CD14-positive monocyte (primary cell): ENCODE measurements around the gene EXOC3L1. TPM values are rescaled to one million over a fixed set of nuclear protein-coding genes. Genes with fewer than 3 reads are reported as not detected.

Source experiments
- DNase-seq, 3 donors: peaks; one replicate each; pipeline ENCODE4 v3.0.0-alpha.2; 2011 to 2022
- H2AFZ ChIP-seq: 2 replicates; pipeline ENCODE4 v1.6.0; 2012; ENCODE audit warnings: mild to moderate bottlenecking, low read depth, low read length, inconsistent platforms; ENCODE audit not compliant: insufficient read depth, poor library complexity, severe bottlenecking
- H3K27ac ChIP-seq, 2 donors: 1 replicate in 1 of 2; 2 replicates in 1 of 2; pipeline ENCODE4 v1.5.1; 2012 to 2013; ENCODE audit warnings: low read length in 2 of 2, control low read depth in 1 of 2, inconsistent platforms in 1 of 2, low read depth in 1 of 2, mild to moderate bottlenecking in 1 of 2
- H3K27me3 ChIP-seq, 2 donors: one replicate each; pipeline versions ENCODE4 v1.6.0 to v1.6.1; 2011 to 2013; ENCODE audit warnings: low read length in 2 of 2; ENCODE audit not compliant: control insufficient read depth in 2 of 2, insufficient read depth in 2 of 2
- H3K36me3 ChIP-seq, 2 donors: replicated peaks in 1 of 2; 1 replicate in 1 of 2; 2 replicates in 1 of 2; pipeline versions ENCODE4 v1.5.1 to v1.6.1; 2012 to 2013; ENCODE audit warnings: low read length in 2 of 2, control low read depth in 1 of 2, inconsistent platforms in 1 of 2, mild to moderate bottlenecking in 1 of 2; ENCODE audit not compliant: insufficient read depth in 2 of 2, control insufficient read depth in 1 of 2
- H3K4me1 ChIP-seq, 2 donors: 1 replicate in 1 of 2; 2 replicates in 1 of 2; pipeline versions ENCODE4 v1.5.1 to v1.6.1; 2012 to 2013; ENCODE audit warnings: low read length in 2 of 2, control low read depth in 1 of 2, inconsistent platforms in 1 of 2, mild to moderate bottlenecking in 1 of 2, moderate library complexity in 1 of 2; ENCODE audit not compliant: insufficient read depth in 2 of 2, control insufficient read depth in 1 of 2
- H3K4me2 ChIP-seq: replicated peaks from 2 replicates; pipeline ENCODE3; 2012; ENCODE audit warnings: low read length, moderate library complexity, mild to moderate bottlenecking; ENCODE audit not compliant: poor library complexity, severe bottlenecking; ENCODE audit errors: extremely low read depth
- H3K4me3 ChIP-seq, 3 experiments: fragments of 200-600 bp in 1 of 3; sonication (generic) in 1 of 3; replicated peaks in 1 of 3; 1 replicate in 2 of 3; 2 replicates in 1 of 3; pipeline ENCODE4 v1.5.1; 2011 to 2013; ENCODE audit warnings: low read length in 3 of 3, mild to moderate bottlenecking in 3 of 3, control low read depth in 2 of 3, low read depth in 2 of 3, inconsistent platforms in 1 of 3, moderate library complexity in 1 of 3
- H3K79me2 ChIP-seq: 2 replicates; pipeline ENCODE4 v1.6.0; 2012; ENCODE audit warnings: mild to moderate bottlenecking, control low read depth, inconsistent platforms, low read length, moderate library complexity; ENCODE audit not compliant: insufficient read depth
- H3K9ac ChIP-seq: 2 replicates; pipeline ENCODE4 v1.6.0; 2017; ENCODE audit warnings: low read length, mild to moderate bottlenecking; ENCODE audit not compliant: insufficient read depth, poor library complexity, severe bottlenecking
- H3K9me3 ChIP-seq, 2 donors: replicated peaks in 1 of 2; 1 replicate in 1 of 2; 2 replicates in 1 of 2; pipeline versions ENCODE4 v1.5.1 to v1.6.1; 2012 to 2013; ENCODE audit warnings: low read length in 2 of 2, control low read depth in 1 of 2; ENCODE audit not compliant: control insufficient read depth in 1 of 2, insufficient read depth in 1 of 2
- H4K20me1 ChIP-seq: 2 replicates; pipeline ENCODE4 v1.6.0; 2012; ENCODE audit warnings: mild to moderate bottlenecking, low read length, control low read depth, moderate library complexity; ENCODE audit not compliant: insufficient read depth
- H3K27ac Mint-ChIP-seq, 7 donors: one replicate each; pipeline ENCODE4 v1.8.0; 2020; ENCODE audit warnings: mild to moderate bottlenecking in 7 of 7, mixed read lengths in 7 of 7, moderate library complexity in 6 of 7, inconsistent platforms in 2 of 7
- H3K27me3 Mint-ChIP-seq, 3 donors: one replicate each; pipeline ENCODE4 v1.8.0; 2021 to 2022; ENCODE audit warnings: low read depth in 3 of 3, mild to moderate bottlenecking in 3 of 3, mixed read lengths in 3 of 3, moderate library complexity in 3 of 3, inconsistent platforms in 1 of 3
- H3K36me3 Mint-ChIP-seq, 2 donors: one replicate each; pipeline ENCODE4 v1.8.0; 2020; ENCODE audit warnings: mixed read lengths in 2 of 2, inconsistent platforms in 1 of 2, mild to moderate bottlenecking in 1 of 2
- H3K4me1 Mint-ChIP-seq: one replicate; pipeline ENCODE4 v1.8.0; 2020; ENCODE audit warnings: mild to moderate bottlenecking, mixed read lengths
- H3K4me3 Mint-ChIP-seq, 2 donors: one replicate each; pipeline ENCODE4 v1.8.0; 2020; ENCODE audit warnings: mild to moderate bottlenecking in 2 of 2, mixed read lengths in 2 of 2, moderate library complexity in 1 of 2
- H3K9me3 Mint-ChIP-seq, 7 donors: one replicate each; pipeline ENCODE4 v1.8.0; 2020 to 2022; ENCODE audit warnings: mixed read lengths in 7 of 7, mild to moderate bottlenecking in 6 of 7, moderate library complexity in 6 of 7, inconsistent platforms in 2 of 7
- CTCF ChIP-seq: fragments of 200-600 bp; IDR thresholded peaks from one replicate; pipeline ENCODE4 v1.8.0; 2022; ENCODE audit warnings: antibody characterized with exemption, mild to moderate bottlenecking
- WGBS: methylation state at CpG from one replicate; pipeline ENCODE4 v1.1.5; 2013; ENCODE audit warnings: missing lambda C conversion rate; ENCODE audit not compliant: insufficient coverage; 5-methylcytosine and 5-hydroxymethylcytosine counted together
- intact Hi-C, 2 donors: fragments of 100-400 bp; cut with micrococcal nuclease; formaldehyde crosslinking; loops; one replicate each; pipeline versions ENCODE4 v1.15.0 to v1.15.1; 2023
- polyA plus RNA-seq, 3 donors: library from polyadenylated mRNA; depleted of rRNA in 1 of 3; unstranded in 2 of 3; stranded (reverse) in 1 of 3; fragments of 300-500 nt in 2 of 3; fragments of >200 nt in 1 of 3; fragmentation: Illumina TruSeq in 2 of 3; gene quantifications; 1 replicate in 2 of 3; 2 replicates in 1 of 3; pipeline ENCODE4 v1.2.3, GENCODE V29; 2012 to 2021

The EXOC3L1 gene
- polyA plus RNA-seq, 3 donors: 2.8 to 3.7 (median 3.0) TPM

DNA sequence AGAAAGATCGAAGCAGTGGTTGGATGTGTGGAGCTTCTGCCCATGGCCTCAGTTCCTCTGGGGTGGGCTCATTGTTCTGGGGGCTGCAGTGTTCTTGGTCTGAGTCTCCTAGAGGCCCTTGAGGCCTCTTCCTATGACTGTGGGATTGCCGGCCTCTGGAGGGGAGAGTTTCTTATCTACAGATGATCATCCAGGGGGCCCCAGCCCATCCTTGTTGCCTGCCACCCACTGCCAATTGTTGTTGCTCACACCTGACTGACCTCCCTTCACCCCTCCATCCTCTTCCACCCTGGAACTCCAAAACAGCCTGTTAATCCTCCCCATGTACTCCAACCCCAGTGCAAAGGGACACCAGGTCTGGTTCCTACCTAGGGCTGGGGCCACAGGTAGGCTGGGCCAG is 45.0 kb downstream of the EXOC3L1 start:
- no peak overlapping the region for H2AFZ ChIP-seq
- WGBS: 100% methylated on average over 1 of the region's 2 CpGs
- no peak for TF ChIP-seq CTCF
- H3K4me1 Mint-ChIP-seq: no peaks in the 10 kb centered on the region
- peak overlapping the region in 1 of 7 donors; percentile 42 for H3K27ac Mint-ChIP-seq
- intact Hi-C loops: no loop called here
- H3K9me3 ChIP-seq: peaks cover 9 to 12% of the 10 kb centered on the region in 2 donors
- H3K4me3 Mint-ChIP-seq: no peak overlapping the region
- peaks cover 90 to 95% of the 10 kb centered on the region in 2 donors for H3K36me3 Mint-ChIP-seq
- H4K20me1 ChIP-seq: peaks cover 87% of the 10 kb centered on the region
- peaks cover 7 to 17% (median 12%) of the 10 kb centered on the region in 7 donors for H3K9me3 Mint-ChIP-seq
- peaks cover 9 to 16% (median 15%) of the 10 kb centered on the region in 3 donors for H3K27me3 Mint-ChIP-seq
- no peak overlapping the region for H3K27ac ChIP-seq
- no peak overlapping the region for H3K9ac ChIP-seq
- H3K79me2 ChIP-seq: no peaks in the 10 kb centered on the region
- H3K4me3 ChIP-seq: no peak overlapping the region
- H3K4me1 ChIP-seq: peaks cover 0 to 5% of the 10 kb centered on the region in 2 donors
- no peak for DNase-seq
- H3K4me2 ChIP-seq: no peak overlapping the region
- H3K36me3 ChIP-seq: peaks cover 88 to 93% of the 10 kb centered on the region in 2 donors
- peaks cover 0 to 12% of the 10 kb centered on the region in 2 donors for H3K27me3 ChIP-seq

DNA sequence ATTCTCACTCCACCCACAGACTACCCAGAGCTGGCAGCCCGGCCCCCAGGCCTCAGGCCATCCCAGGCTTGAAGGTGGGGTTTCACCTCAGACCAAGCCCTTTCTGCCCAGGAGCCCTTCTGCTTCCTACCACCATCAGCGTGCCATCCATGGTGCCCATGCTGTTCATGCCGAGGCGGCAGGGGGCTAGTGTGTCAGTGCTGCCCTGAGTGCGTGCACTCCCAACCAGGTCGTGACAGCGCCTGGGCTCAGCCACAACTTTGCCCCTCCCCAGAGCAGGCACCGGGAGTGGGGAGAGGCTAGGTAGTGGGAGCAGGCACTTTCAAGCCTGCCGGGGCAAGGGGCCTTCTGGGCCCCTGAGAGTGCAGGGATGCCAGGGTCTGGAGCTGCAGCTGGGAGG is 47.6 kb downstream of the EXOC3L1 start:
- no peak overlapping the region for H3K27ac ChIP-seq
- no peak overlapping the region for H3K4me3 ChIP-seq
- H3K4me1 Mint-ChIP-seq: no peaks in the 10 kb centered on the region
- peaks cover 94 to 100% of the 10 kb centered on the region in 2 donors for H3K36me3 Mint-ChIP-seq
- no peaks in the 10 kb centered on the region for H3K4me1 ChIP-seq
- peaks cover 81% of the 10 kb centered on the region for H4K20me1 ChIP-seq
- no peak overlapping the region for H3K27ac Mint-ChIP-seq
- no peak overlapping the region for H3K9ac ChIP-seq
- intact Hi-C loops: no loop called here
- no peak for DNase-seq
- TF ChIP-seq CTCF: no peak
- peaks cover 95 to 100% of the 10 kb centered on the region in 2 donors for H3K36me3 ChIP-seq
- H3K9me3 ChIP-seq: no peaks in the 10 kb centered on the region
- no peak overlapping the region for H3K4me3 Mint-ChIP-seq
- no peak overlapping the region for H2AFZ ChIP-seq
- no peak overlapping the region for H3K4me2 ChIP-seq
- H3K9me3 Mint-ChIP-seq: peaks cover 0 to 1% (median 0%) of the 10 kb centered on the region in 7 donors
- WGBS: 98% methylated on average over 5 of the region's 9 CpGs
- no peaks in the 10 kb centered on the region for H3K27me3 ChIP-seq
- H3K27me3 Mint-ChIP-seq: peaks cover 0 to 2% (median 0%) of the 10 kb centered on the region in 3 donors
- H3K79me2 ChIP-seq: no peaks in the 10 kb centered on the region
